Tibial nerve (tissue), 3 donors: ENCODE results near the gene GPATCH2.

Experiments
- CTCF ChIP-seq, 5 experiments: fragments of 200-600 bp in 3 of 5; fragments of 450-650 bp in 2 of 5; sonication (generic) in 3 of 5; IDR thresholded peaks; one replicate each; pipeline ENCODE4 v1.5.1; 2016 to 2019; ENCODE audit warnings: antibody characterized with exemption in 5 of 5, mild to moderate bottlenecking in 3 of 5, moderate library complexity in 2 of 5
- POLR2A ChIP-seq, 2 donors: fragments of 450-650 bp; IDR thresholded peaks; one replicate each; pipeline ENCODE4 v1.6.1; 2017; ENCODE audit warnings: antibody characterized with exemption in 2 of 2, mild to moderate bottlenecking in 2 of 2, moderate library complexity in 2 of 2

DNA sequence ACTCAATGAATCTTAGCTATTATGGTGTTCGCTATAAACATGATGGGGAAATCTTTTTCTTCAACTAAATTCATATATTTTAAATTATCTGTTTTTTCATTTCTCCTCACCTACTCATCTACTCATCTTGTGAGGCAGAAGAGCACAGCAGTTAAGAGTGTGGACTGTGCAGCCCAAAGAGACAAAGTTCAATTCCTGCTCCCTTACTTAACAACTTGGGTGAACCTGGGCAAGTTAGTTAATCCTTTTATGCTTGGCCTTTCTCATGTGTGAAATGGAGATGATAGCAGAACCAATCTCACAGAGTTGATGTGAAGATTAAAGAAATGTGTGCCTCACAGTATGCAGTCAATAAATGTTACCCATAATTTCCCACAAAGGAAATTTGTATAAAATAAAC, 168.2 kb downstream of the GPATCH2 start:
- TF ChIP-seq CTCF (IDR thresholded peaks at IDR 0.05) (no peak), POLR2A (IDR thresholded peaks at IDR 0.05) (no peak)
